Aorta (tissue), 5 donors: ENCODE measurements around the gene GSDME. TPM values are rescaled to one million over a fixed set of nuclear protein-coding genes. Genes with fewer than 3 reads are reported as not detected.

Source experiments
- ATAC-seq: fragments of 200-7000 bp; cut with Tn5 transposase; one replicate; pipeline ENCODE4 v1.9.1; 2022; ENCODE audit warnings: moderate library complexity; ENCODE audit not compliant: low FRiP score
- DNase-seq, 2 donors: peaks; one replicate each; pipeline ENCODE4 v3.0.0-alpha.2; 2020
- H3K27ac ChIP-seq, 2 donors: one replicate each; pipeline ENCODE4 v1.5.1; 2013; ENCODE audit warnings: low read length in 2 of 2, mild to moderate bottlenecking in 2 of 2, moderate library complexity in 2 of 2, control low read depth in 1 of 2, inconsistent platforms in 1 of 2, low read depth in 1 of 2
- H3K27me3 ChIP-seq, 2 donors: one replicate each; pipeline ENCODE4 v1.6.1; 2013; ENCODE audit warnings: control low read depth in 1 of 2, low read length in 1 of 2, mild to moderate bottlenecking in 1 of 2, moderate library complexity in 1 of 2; ENCODE audit not compliant: insufficient read depth in 2 of 2, control insufficient read depth in 1 of 2
- H3K36me3 ChIP-seq, 2 donors: one replicate each; pipeline ENCODE4 v1.6.1; 2013; ENCODE audit warnings: control low read depth in 1 of 2, low read length in 1 of 2, mild to moderate bottlenecking in 1 of 2; ENCODE audit not compliant: insufficient read depth in 2 of 2, control insufficient read depth in 1 of 2
- H3K4me1 ChIP-seq, 2 donors: one replicate each; pipeline ENCODE4 v1.6.1; 2013; ENCODE audit warnings: low read length in 2 of 2, control low read depth in 1 of 2, mild to moderate bottlenecking in 1 of 2, moderate library complexity in 1 of 2; ENCODE audit not compliant: insufficient read depth in 2 of 2, control insufficient read depth in 1 of 2
- H3K4me3 ChIP-seq, 2 donors: one replicate each; pipeline ENCODE4 v1.5.1; 2013; ENCODE audit warnings: low read length in 2 of 2, control low read depth in 1 of 2, mild to moderate bottlenecking in 1 of 2
- H3K9me3 ChIP-seq: one replicate; pipeline ENCODE4 v1.6.1; 2013; ENCODE audit warnings: mild to moderate bottlenecking, low read length; ENCODE audit not compliant: control insufficient read depth
- WGBS, 2 donors: extraction: QIAGEN DNeasy Blood & Tissue Kit; methylation state at CpG; one replicate each; pipeline ENCODE4 v1.1.7; 2013; 5-methylcytosine and 5-hydroxymethylcytosine counted together
- intact Hi-C, 2 donors: fragments of 100-400 bp; cut with DNase I; formaldehyde crosslinking; loops; one replicate each; pipeline versions ENCODE4 v1.14.2 to v1.15.0; 2022
- polyA plus RNA-seq, 2 donors: library from polyadenylated mRNA; stranded (reverse); fragments of 200-250 nt; gene quantifications; one replicate each; pipeline ENCODE4 v1.2.3, GENCODE V29; 2013
- total RNA-seq, 2 donors: library from RNA; stranded (reverse); fragmentation: NEBNext Ultra II Directional; extraction: Animal tissue kit (Norgen Biotek cat#: 25700); gene quantifications; one replicate each; pipeline ENCODE4 v1.2.1, GENCODE V29; 2021
- donor health status: healthy with polysubstance abuse.
- donor health status: Bipolar disorder and iron deficiency.
- donor health status: DM: no; HTN: no; CAD: no.
- donor health status: DM: no; HTN: no; CAD: no.
- donor health status: DM: yes; HTN: yes; CAD: no.

Gene GSDME
- total and polyA plus RNA-seq, 4 donors: 15.1 to 20.3 (median 17.5) TPM

- intact Hi-C loops: no loop called here
- Histone ChIP-seq H3K9me3 (no peaks in the 10 kb centered on the region), H3K36me3 (no peaks in the 10 kb centered on the region), H3K27me3 (no peaks in the 10 kb centered on the region), H3K4me1 (no peaks in the 10 kb centered on the region), H3K4me3 (no peak overlapping the region), H3K27ac (no peak overlapping the region)
- ATAC-seq (no peak), DNase-seq (no peak)
- 54 to 62% methylated on average over 8 of the region's 8 CpGs for WGBS, 2 donors
These were observed 7.9 kb upstream of the GSDME start for GRCh38 chr7:24764972-24765744.

GRCh38 chr7:24764011-24764410 is 6.7 kb upstream of the GSDME start:
- no peak overlapping the region for H3K27ac ChIP-seq
- ATAC-seq (no peak), DNase-seq (no peak)
- whole genome bisulfite sequencing, 2 donors: 47 to 49% methylated on average over 1 of the region's 1 CpG
- no peaks in the 10 kb centered on the region for H3K36me3 ChIP-seq
- H3K9me3 ChIP-seq: no peaks in the 10 kb centered on the region
- intact Hi-C loops: no loop called here
- H3K4me3 ChIP-seq: no peak overlapping the region
- no peaks in the 10 kb centered on the region for H3K27me3 ChIP-seq
- H3K4me1 ChIP-seq: no peaks in the 10 kb centered on the region

- Histone ChIP-seq H3K4me3 (no peak overlapping the region), H3K36me3 (no peaks in the 10 kb centered on the region), H3K27me3 (no peaks in the 10 kb centered on the region), H3K4me1 (no peaks in the 10 kb centered on the region), H3K27ac (no peak overlapping the region), H3K9me3 (no peaks in the 10 kb centered on the region)
- ATAC-seq (no peak), DNase-seq (no peak)
- intact Hi-C loops: no loop called here
- WGBS, 2 donors: 45 to 48% methylated on average over 5 of the region's 5 CpGs
These were observed 6.1 kb upstream of the GSDME start for GRCh38 chr7:24763303-24763901.

GRCh38 chr7:24762771-24763170 is 5.5 kb upstream of the GSDME start:
- no peaks in the 10 kb centered on the region for H3K27me3 ChIP-seq
- H3K36me3 ChIP-seq: no peaks in the 10 kb centered on the region
- H3K27ac ChIP-seq: no peak overlapping the region
- no peaks in the 10 kb centered on the region for H3K4me1 ChIP-seq
- H3K4me3 ChIP-seq: no peak overlapping the region
- DNase-seq: no peak
- intact Hi-C loops: no loop called here
- ATAC-seq: no peak
- WGBS, 2 donors: 79 to 80% methylated on average over 7 of the region's 7 CpGs
- H3K9me3 ChIP-seq: no peaks in the 10 kb centered on the region

- Histone ChIP-seq H3K27me3 (no peaks in the 10 kb centered on the region), H3K27ac (no peak overlapping the region), H3K4me3 (no peak overlapping the region), H3K36me3 (no peaks in the 10 kb centered on the region), H3K4me1 (no peaks in the 10 kb centered on the region), H3K9me3 (no peaks in the 10 kb centered on the region)
- ATAC-seq (no peak), DNase-seq (no peak)
- 85 to 93% methylated on average over 1 of the region's 1 CpG for WGBS, 2 donors
- intact Hi-C loops: no loop called here
These were observed 3.7 kb upstream of the GSDME start for GRCh38 chr7:24760968-24761367.

- Histone ChIP-seq H3K27me3 (no peaks in the 10 kb centered on the region), H3K4me3 (peak overlapping the region; percentile 63 to 74), H3K9me3 (no peaks in the 10 kb centered on the region), H3K4me1 (no peaks in the 10 kb centered on the region), H3K27ac (no peak overlapping the region), H3K36me3 (no peaks in the 10 kb centered on the region)
- 6 to 8% methylated on average over 39 to 54 of the region's 54 CpGs for WGBS, 2 donors
- intact Hi-C loops: no loop called here
- ATAC-seq: peak; percentile 71
- DNase-seq: peak; percentile 73 to 89
These were observed 515 bp downstream of the GSDME start for GRCh38 chr7:24756545-24757352.

GRCh38 chr7:24755541-24756407 is 1.5 kb downstream of the GSDME start:
- peak in 1 of 2 donors; percentile 56 for DNase-seq
- intact Hi-C loops: no loop called here
- no peak for ATAC-seq
- Histone ChIP-seq H3K4me3 (no peak overlapping the region), H3K4me1 (no peaks in the 10 kb centered on the region), H3K27ac (no peak overlapping the region), H3K36me3 (no peaks in the 10 kb centered on the region), H3K9me3 (no peaks in the 10 kb centered on the region), H3K27me3 (no peaks in the 10 kb centered on the region)
- whole genome bisulfite sequencing, 2 donors: 90 to 92% methylated on average over 12 of the region's 12 CpGs

- ATAC-seq (no peak), DNase-seq (no peak)
- intact Hi-C loops: no loop called here
- Histone ChIP-seq H3K27ac (no peak overlapping the region), H3K9me3 (no peaks in the 10 kb centered on the region), H3K4me1 (no peaks in the 10 kb centered on the region), H3K27me3 (no peaks in the 10 kb centered on the region), H3K36me3 (no peaks in the 10 kb centered on the region), H3K4me3 (no peak overlapping the region)
- 89 to 95% methylated on average over 3 of the region's 3 CpGs for WGBS, 2 donors
These were observed 2.3 kb downstream of the GSDME start for GRCh38 chr7:24754906-24755506.
